ENCODE data around the gene TTLL10. TPM values are rescaled to one million over a fixed set of nuclear protein-coding genes. Genes with fewer than 3 reads are reported as not detected.

The TTLL10 gene
- total RNA-seq, 4 donors from 2014 or later: 0.17 TPM; not detected in 3

- Histone ChIP-seq H3K27ac (replicated peaks in 1 of 4) (no peak overlapping the region), H3K36me3 (no peaks in the 10 kb centered on the region), H3K27me3 (peaks cover 0 to 78% (median 2%) of the 10 kb centered on the region in 4 donors), H3K4me3 (no peak overlapping the region), H3K9me3 (no peaks in the 10 kb centered on the region), H3K4me1 (no peaks in the 10 kb centered on the region)
- intact Hi-C loops (cut with DNase I): no loop called here
- 80% methylated on average over 12 of the region's 19 CpGs for WGBS
- no peak for DNase-seq (ENCODE audit: extremely low spot score)
- TF ChIP-seq POLR2A (IDR thresholded peaks at IDR 0.05; ENCODE audit: low read depth) (no peak), EP300 (IDR thresholded peaks at IDR 0.05) (no peak), POLR2AphosphoS5 (IDR thresholded peaks at IDR 0.05) (no peak)
These were observed 30.8 kb upstream of the TTLL10 start for GRCh38 chr1:1142844-1143243.

GRCh38 chr1:1143636-1144035, 30.0 kb upstream of the TTLL10 start:
- WGBS: 89% methylated on average over 14 of the region's 14 CpGs
- Histone ChIP-seq H3K27ac (replicated peaks in 1 of 4) (no peak overlapping the region), H3K4me1 (no peaks in the 10 kb centered on the region), H3K36me3 (no peaks in the 10 kb centered on the region), H3K27me3 (peaks cover 0 to 71% (median 2%) of the 10 kb centered on the region in 4 donors), H3K9me3 (no peaks in the 10 kb centered on the region), H3K4me3 (no peak overlapping the region)
- intact Hi-C loops (cut with DNase I): no loop called here
- TF ChIP-seq CTCF (IDR thresholded peaks at IDR 0.05) (no peak), EP300 (IDR thresholded peaks at IDR 0.05) (no peak), POLR2AphosphoS5 (IDR thresholded peaks at IDR 0.05) (no peak), POLR2A (IDR thresholded peaks at IDR 0.05; ENCODE audit: low read depth) (no peak)
- no peak for DNase-seq (ENCODE audit: extremely low spot score)

- no peak for DNase-seq (ENCODE audit: extremely low spot score)
- intact Hi-C loops (cut with DNase I): no loop called here
- 66% methylated on average over 37 of the region's 42 CpGs for WGBS
- H3K4me3 ChIP-seq: no peak overlapping the region
- H3K4me1 ChIP-seq: no peaks in the 10 kb centered on the region
- TF ChIP-seq POLR2A (IDR thresholded peaks at IDR 0.05; ENCODE audit: low read depth): no peak
- no peaks in the 10 kb centered on the region for H3K9me3 ChIP-seq
- H3K27ac ChIP-seq (replicated peaks in 1 of 4): no peak overlapping the region
- H3K36me3 ChIP-seq: no peaks in the 10 kb centered on the region
- peaks cover 0 to 67% (median 2%) of the 10 kb centered on the region in 4 donors for H3K27me3 ChIP-seq
These were observed 29.4 kb upstream of the TTLL10 start for GRCh38 chr1:1144122-1144842.

- WGBS: 73% methylated on average over 10 of the region's 32 CpGs
- Histone ChIP-seq H3K4me1 (no peaks in the 10 kb centered on the region), H3K27ac (replicated peaks in 1 of 4) (no peak overlapping the region), H3K4me3 (no peak overlapping the region), H3K27me3 (peaks cover 0 to 67% (median 2%) of the 10 kb centered on the region in 4 donors), H3K9me3 (no peaks in the 10 kb centered on the region), H3K36me3 (no peaks in the 10 kb centered on the region)
- TF ChIP-seq POLR2A (IDR thresholded peaks at IDR 0.05; ENCODE audit: low read depth) (no peak), POLR2AphosphoS5 (IDR thresholded peaks at IDR 0.05) (no peak), CTCF (IDR thresholded peaks at IDR 0.05) (no peak), EP300 (IDR thresholded peaks at IDR 0.05) (no peak)
- DNase-seq (ENCODE audit: extremely low spot score): no peak
- intact Hi-C loops (cut with DNase I): no loop called here
These were observed 28.7 kb upstream of the TTLL10 start for GRCh38 chr1:1144843-1145546.

- intact Hi-C loops (cut with DNase I): no loop called here
- Histone ChIP-seq H3K4me1 (no peaks in the 10 kb centered on the region), H3K27me3 (peaks cover 0 to 66% (median 2%) of the 10 kb centered on the region in 4 donors), H3K36me3 (no peaks in the 10 kb centered on the region), H3K4me3 (no peak overlapping the region), H3K9me3 (no peaks in the 10 kb centered on the region), H3K27ac (replicated peaks in 1 of 4) (no peak overlapping the region)
- WGBS: 80% methylated on average over 2 of the region's 9 CpGs
- no peak for DNase-seq (ENCODE audit: extremely low spot score)
- TF ChIP-seq POLR2A (IDR thresholded peaks at IDR 0.05; ENCODE audit: low read depth): no peak
- no peak for TF ChIP-seq EP300 (IDR thresholded peaks at IDR 0.05)
- no peak for TF ChIP-seq POLR2AphosphoS5 (IDR thresholded peaks at IDR 0.05)
- TF ChIP-seq CTCF (IDR thresholded peaks at IDR 0.05): no peak
These were observed 28.1 kb upstream of the TTLL10 start for GRCh38 chr1:1145547-1145914.
